H7 (cell line): ENCODE results near the gene PUM2. TPM values are rescaled to one million over a fixed set of nuclear protein-coding genes. Genes with fewer than 3 reads are reported as not detected.
"Not testable (repeated sequence)": the region's sequence is repeated elsewhere in the genome, so short reads cannot be mapped to it uniquely, and the experiment has no call there.

ENCODE experiments used
- DNase-seq: peaks from one replicate; pipeline ENCODE4 v3.0.0; 2012
- H3K27me3 ChIP-seq: 2 replicates; pipeline ENCODE4 v1.6.0; 2011; ENCODE audit warnings: mild to moderate bottlenecking, low read length; ENCODE audit not compliant: control insufficient read depth, insufficient read depth
- H3K36me3 ChIP-seq: replicated peaks from 2 replicates; pipeline ENCODE4 v1.5.1; 2011; ENCODE audit warnings: low read length; ENCODE audit not compliant: control insufficient read depth, insufficient read depth
- H3K4me3 ChIP-seq: 2 replicates; pipeline ENCODE4 v1.5.1; 2011; ENCODE audit warnings: low read depth, mild to moderate bottlenecking, control low read depth, low read length, moderate library complexity; ENCODE audit not compliant: insufficient read depth
- total RNA-seq: library from RNA; depleted of rRNA; stranded (reverse); fragments of >200 nt; shearing (Covaris generic); gene quantifications from 2 replicates; pipeline ENCODE4 v1.2.3, GENCODE V29; 2014

The PUM2 gene
- total RNA-seq, 1 experiment from 2014 or later: 36.2 TPM

- H3K27me3 ChIP-seq: no peaks in the 10 kb centered on the region
- H3K4me3 ChIP-seq: no peak overlapping the region
- peaks cover 22% of the 10 kb centered on the region for H3K36me3 ChIP-seq
- no peak for DNase-seq
These were observed 95.9 kb downstream of the PUM2 start for GRCh38 chr2:20254731-20255130.

GRCh38 chr2:20250436-20250835, 100.2 kb downstream of the PUM2 start:
- Histone ChIP-seq H3K27me3 (no peaks in the 10 kb centered on the region), H3K36me3 (peaks cover 26% of the 10 kb centered on the region), H3K4me3 (no peak overlapping the region)
- no peak for DNase-seq

GRCh38 chr2:20249170-20249569, 101.5 kb downstream of the PUM2 start:
- H3K36me3 ChIP-seq: peaks cover 22% of the 10 kb centered on the region
- no peaks in the 10 kb centered on the region for H3K27me3 ChIP-seq
- H3K4me3 ChIP-seq: no peak overlapping the region
- DNase-seq: no peak

GRCh38 chr2:20247084-20247483, 103.6 kb downstream of the PUM2 start:
- no peaks in the 10 kb centered on the region for H3K27me3 ChIP-seq
- no peak overlapping the region for H3K4me3 ChIP-seq
- peaks cover 8% of the 10 kb centered on the region for H3K36me3 ChIP-seq
- no peak for DNase-seq

GRCh38 chr2:20243637-20244036, 107.0 kb downstream of the PUM2 start:
- H3K36me3 ChIP-seq, DNase-seq, H3K27me3 ChIP-seq, H3K4me3 ChIP-seq: not testable (repeated sequence)

- Histone ChIP-seq H3K4me3 (no peak overlapping the region), H3K36me3 (peaks cover 4% of the 10 kb centered on the region; the same call in 1 of the 2 replicates), H3K27me3 (no peaks in the 10 kb centered on the region)
- DNase-seq: peak; percentile 69
These were observed 107.8 kb downstream of the PUM2 start for GRCh38 chr2:20242727-20243377.

GRCh38 chr2:20241973-20242726, 108.5 kb downstream of the PUM2 start:
- Histone ChIP-seq H3K27me3 (no peaks in the 10 kb centered on the region), H3K4me3 (no peak overlapping the region), H3K36me3 (peaks cover 1% of the 10 kb centered on the region; the same call in 1 of the 2 replicates)
- DNase-seq: peak; percentile 97

- DNase-seq, H3K27me3 ChIP-seq, H3K36me3 ChIP-seq, H3K4me3 ChIP-seq: not testable (repeated sequence)
These were observed 110.4 kb downstream of the PUM2 start for GRCh38 chr2:20240291-20240690.

GRCh38 chr2:20236496-20236895, 114.1 kb downstream of the PUM2 start:
- H3K4me3 ChIP-seq: no peak overlapping the region
- no peaks in the 10 kb centered on the region; the same call in 1 of the 2 replicates for H3K27me3 ChIP-seq
- H3K36me3 ChIP-seq: no peaks in the 10 kb centered on the region
- no peak for DNase-seq

GRCh38 chr2:20235655-20236305, 114.9 kb downstream of the PUM2 start:
- Histone ChIP-seq H3K4me3 (no peak overlapping the region), H3K27me3 (no peaks in the 10 kb centered on the region; the same call in 1 of the 2 replicates), H3K36me3 (no peaks in the 10 kb centered on the region)
- DNase-seq: peak; percentile 30

- not testable (repeated sequence) for DNase-seq, H3K4me3 ChIP-seq, H3K27me3 ChIP-seq, H3K36me3 ChIP-seq
These were observed 116.0 kb downstream of the PUM2 start for GRCh38 chr2:20234597-20234996.

- no peaks in the 10 kb centered on the region for H3K36me3 ChIP-seq
- no peak overlapping the region for H3K4me3 ChIP-seq
- peak; percentile 21 for DNase-seq
- H3K27me3 ChIP-seq: no peaks in the 10 kb centered on the region; the same call in 1 of the 2 replicates
These were observed 117.8 kb downstream of the PUM2 start for GRCh38 chr2:20232837-20233207.

- Histone ChIP-seq H3K27me3 (no peaks in the 10 kb centered on the region; the same call in 1 of the 2 replicates), H3K4me3 (no peak overlapping the region)
- peak; percentile 85 for DNase-seq
These were observed 119.0 kb downstream of the PUM2 start for GRCh38 chr2:20231598-20232026.

GRCh38 chr2:20231159-20231558, 119.5 kb downstream of the PUM2 start:
- H3K4me3 ChIP-seq: no peak overlapping the region
- H3K36me3 ChIP-seq: no peaks in the 10 kb centered on the region
- peak; percentile 26 for DNase-seq

More at GRCh38 chr2:20231598-20232026, 119.0 kb downstream of the PUM2 start:
- no peaks in the 10 kb centered on the region for H3K36me3 ChIP-seq

GRCh38 chr2:20230114-20230425, 120.6 kb downstream of the PUM2 start:
- no peak for DNase-seq
- no peak overlapping the region for H3K4me3 ChIP-seq
- peaks cover 7% of the 10 kb centered on the region; the same call in 1 of the 2 replicates for H3K27me3 ChIP-seq
- no peaks in the 10 kb centered on the region for H3K36me3 ChIP-seq

More at GRCh38 chr2:20231159-20231558, 119.5 kb downstream of the PUM2 start:
- H3K27me3 ChIP-seq: peaks cover 2% of the 10 kb centered on the region; the same call in 1 of the 2 replicates
